ENCODE results near the gene GFOD1.

GFOD1 gene

GRCh38 chr6:13372076-13372475, 115.3 kb downstream of the GFOD1 start:
- no peak for DNase-seq

- no peak for DNase-seq
These were observed 115.9 kb downstream of the GFOD1 start for GRCh38 chr6:13371421-13372072.

- DNase-seq = no peak
These were observed 116.8 kb downstream of the GFOD1 start for GRCh38 chr6:13370623-13371022.

GRCh38 chr6:13369591-13369990, 117.8 kb downstream of the GFOD1 start:
- no peak for DNase-seq

- no peak for DNase-seq
These were observed 118.7 kb downstream of the GFOD1 start for GRCh38 chr6:13368731-13369115.

GRCh38 chr6:13368079-13368730, 119.2 kb downstream of the GFOD1 start:
- no peak for DNase-seq

- no peak for DNase-seq
These were observed 120.0 kb downstream of the GFOD1 start for GRCh38 chr6:13367396-13367795.

GRCh38 chr6:13365320-13365719, 122.1 kb downstream of the GFOD1 start:
- DNase-seq = no peak

GRCh38 chr6:13364842-13365241, 122.6 kb downstream of the GFOD1 start:
- DNase-seq = no peak

- no peak for DNase-seq
These were observed 125.0 kb downstream of the GFOD1 start for GRCh38 chr6:13362412-13362811.

- no peak for DNase-seq
These were observed 126.5 kb downstream of the GFOD1 start for GRCh38 chr6:13360671-13361540.

GRCh38 chr6:13359287-13359686, 128.1 kb downstream of the GFOD1 start:
- DNase-seq = no peak

- DNase-seq = no peak
These were observed 128.9 kb downstream of the GFOD1 start for GRCh38 chr6:13358511-13358910.

- DNase-seq = no peak
These were observed 129.8 kb downstream of the GFOD1 start for GRCh38 chr6:13357551-13358075.

GRCh38 chr6:13355999-13356785, 131.2 kb downstream of the GFOD1 start:
- DNase-seq = no peak

GRCh38 chr6:13355043-13355945, 132.1 kb downstream of the GFOD1 start:
- DNase-seq = no peak

GRCh38 chr6:13354331-13355042, 132.9 kb downstream of the GFOD1 start:
- no peak for DNase-seq

- DNase-seq = no peak
These were observed 135.2 kb downstream of the GFOD1 start for GRCh38 chr6:13352165-13352564.

- no peak for DNase-seq
These were observed 136.1 kb downstream of the GFOD1 start for GRCh38 chr6:13351271-13351670.

GRCh38 chr6:13349811-13350506, 137.4 kb downstream of the GFOD1 start:
- DNase-seq = no peak
